ENCODE results near the gene NDUFS8.
A peak's percentile ranks its signal among the peaks of the same experiment; 100 is the strongest.

The NDUFS8 gene

GRCh38 chr11:68002575-68002937 lies 27.9 kb upstream of the NDUFS8 start:
- H3K4me3 ChIP-seq (ENCODE audit: control insufficient read depth, low read depth, low read length): no peak overlapping the region

GRCh38 chr11:68002938-68003845 lies 27.3 kb upstream of the NDUFS8 start:
- peak overlapping the region; percentile 52 for H3K4me3 ChIP-seq (ENCODE audit: control insufficient read depth, low read depth, low read length)
- TF ChIP-seq CTCF (IDR thresholded peaks at IDR 0.05; ENCODE audit: control insufficient read depth, insufficient read depth, low read depth, low read length, missing control alignments): no peak
- no peak for DNase-seq (ENCODE audit: low read depth)

More at GRCh38 chr11:68002575-68002937, 27.9 kb upstream of the NDUFS8 start:
- DNase-seq (ENCODE audit: low read depth): no peak
- TF ChIP-seq CTCF (IDR thresholded peaks at IDR 0.05; ENCODE audit: control insufficient read depth, insufficient read depth, low read depth, low read length, missing control alignments): no peak

- H3K4me3 ChIP-seq (ENCODE audit: control insufficient read depth, low read depth, low read length): peak within 1 kb of the TSS; percentile 52
- TF ChIP-seq CTCF (IDR thresholded peaks at IDR 0.05; ENCODE audit: control insufficient read depth, insufficient read depth, low read depth, low read length, missing control alignments): no peak
These were observed 26.5 kb upstream of the NDUFS8 start, which contains the start of gene UNC93B1 for GRCh38 chr11:68003846-68004550. UNC93B1 (minus strand) TSS chr11:68004097; CDS start chr11:68004043, 54 bp downstream.

GRCh38 chr11:68004551-68005335 lies 25.7 kb upstream of the NDUFS8 start:
- no peak for DNase-seq (ENCODE audit: low read depth)
- TF ChIP-seq CTCF (IDR thresholded peaks at IDR 0.05; ENCODE audit: control insufficient read depth, insufficient read depth, low read depth, low read length, missing control alignments): no peak
- H3K4me3 ChIP-seq (ENCODE audit: control insufficient read depth, low read depth, low read length): peak overlapping the region; percentile 52

More at GRCh38 chr11:68003846-68004550, 26.5 kb upstream of the NDUFS8 start, which contains the start of gene UNC93B1:
- no peak for DNase-seq (ENCODE audit: low read depth)

- TF ChIP-seq CTCF (IDR thresholded peaks at IDR 0.05; ENCODE audit: control insufficient read depth, insufficient read depth, low read depth, low read length, missing control alignments): no peak
- DNase-seq (ENCODE audit: low read depth): no peak
- H3K4me3 ChIP-seq (ENCODE audit: control insufficient read depth, low read depth, low read length): no peak overlapping the region
These were observed 23.8 kb upstream of the NDUFS8 start for GRCh38 chr11:68006606-68007166.

Data from AG09309 (cell line).